A673 (cell line): ENCODE measurements around the gene PARD6G. TPM values are rescaled to one million over a fixed set of nuclear protein-coding genes. Genes with fewer than 3 reads are reported as not detected.
"Not testable (repeated sequence)": the region's sequence is repeated elsewhere in the genome, so short reads cannot be mapped to it uniquely, and the experiment has no call there.

Source experiments
- BruUV-seq: library from RNA; stranded (reverse); fragments of 400-500 nt; replicated peaks from 2 replicates; lab custom pipeline; 2021; lab: Mats Ljungman, UMichigan
- CTCF ChIA-PET: fragments of 300-600 bp; sonication (Branson Sonifier 250); formaldehyde crosslinking; loops from one replicate; lab custom pipeline; 2022; ENCODE audit warnings: antibody characterized with exemption; lab: Charles Lee
- POLR2A ChIA-PET: fragments of 300-600 bp; sonication (Branson Sonifier 250); formaldehyde crosslinking; loops from one replicate; lab custom pipeline; 2022; ENCODE audit warnings: antibody characterized with exemption; ENCODE audit not compliant: low non-redundant PET; lab: Charles Lee
- DNase-seq: peaks from one replicate; pipeline ENCODE4 v3.0.0-alpha.2; 2015; ENCODE audit warnings: low spot score
- H3K27ac ChIP-seq: fragments of 200-600 bp; sonication (generic); 2 replicates; pipeline ENCODE4 v1.5.1; 2016; ENCODE audit warnings: mixed run types, low read depth, mild to moderate bottlenecking, mixed read lengths, antibody characterized with exemption, low read length; ENCODE audit not compliant: poor library complexity, severe bottlenecking
- H3K27me3 ChIP-seq: fragments of 200-600 bp; sonication (generic); replicated peaks from 2 replicates; pipeline ENCODE4 v1.6.1; 2017; ENCODE audit warnings: mixed run types, low read depth, mild to moderate bottlenecking, mixed read lengths, antibody characterized with exemption, low read length; ENCODE audit not compliant: insufficient read depth, poor library complexity
- H3K36me3 ChIP-seq: fragments of 200-600 bp; sonication (generic); 2 replicates; pipeline ENCODE4 v1.6.1; 2016; ENCODE audit warnings: mixed run types, mild to moderate bottlenecking, mixed read lengths, antibody characterized with exemption, low read length; ENCODE audit not compliant: insufficient read depth, poor library complexity, severe bottlenecking
- H3K4me1 ChIP-seq: fragments of 200-600 bp; sonication (generic); 2 replicates; pipeline ENCODE4 v1.6.1; 2017; ENCODE audit warnings: mixed run types, mild to moderate bottlenecking, mixed read lengths, antibody characterized with exemption, low read length; ENCODE audit not compliant: insufficient read depth, poor library complexity, severe bottlenecking
- H3K4me3 ChIP-seq: fragments of 200-600 bp; sonication (generic); 2 replicates; pipeline ENCODE4 v1.5.1; 2016; ENCODE audit warnings: low read depth, mixed run types, mild to moderate bottlenecking, mixed read lengths, low read length; ENCODE audit not compliant: poor library complexity, severe bottlenecking
- H3K9me3 ChIP-seq: fragments of 200-600 bp; sonication (generic); 2 replicates; pipeline ENCODE4 v1.6.1; 2016; ENCODE audit warnings: mixed run types, low read depth, mild to moderate bottlenecking, mixed read lengths, antibody characterized with exemption, low read length; ENCODE audit not compliant: poor library complexity, severe bottlenecking
- EZH2 ChIP-seq: fragments of 200-600 bp; sonication (generic); IDR thresholded peaks from 2 replicates; pipeline ENCODE4 v1.6.1; 2017; ENCODE audit warnings: borderline replicate concordance, low read depth, mild to moderate bottlenecking, mixed read lengths, antibody characterized with exemption, low read length; ENCODE audit not compliant: poor library complexity, severe bottlenecking
- intact Hi-C: fragments of 100-400 bp; cut with micrococcal nuclease; formaldehyde crosslinking; loops from one replicate; pipeline ENCODE4 v1.10.0; 2022; ENCODE audit not compliant: unreplicated experiment
- total RNA-seq: library from RNA; stranded (reverse); gene quantifications from 2 replicates; pipeline ENCODE4 v1.2.3, GENCODE V29; 2021
- TF ChIP-seq, protein P1 (sequence below): fragments of 300-800, 200-600 bp; sonication (generic); conservative IDR thresholded peaks from 2 replicates; pipeline ENCODE4 v1.5.1; 2017; ENCODE audit warnings: low read depth, mild to moderate bottlenecking, antibody characterized with exemption, low read length, moderate library complexity, mixed read lengths

The PARD6G gene
- total RNA-seq, 1 experiment from 2014 or later, result 7.9 TPM

GRCh38 chr18:80239830-80240229 lies 7.5 kb downstream of the PARD6G start:
- Histone ChIP-seq H3K36me3 (no peaks in the 10 kb centered on the region), H3K4me3 (no peak overlapping the region), H3K4me1 (no peaks in the 10 kb centered on the region), H3K27me3 (no peaks in the 10 kb centered on the region), H3K9me3 (no peaks in the 10 kb centered on the region), H3K27ac (no peak overlapping the region)
- TF ChIP-seq EZH2, result no peak
- TF ChIP-seq, protein P1, sequence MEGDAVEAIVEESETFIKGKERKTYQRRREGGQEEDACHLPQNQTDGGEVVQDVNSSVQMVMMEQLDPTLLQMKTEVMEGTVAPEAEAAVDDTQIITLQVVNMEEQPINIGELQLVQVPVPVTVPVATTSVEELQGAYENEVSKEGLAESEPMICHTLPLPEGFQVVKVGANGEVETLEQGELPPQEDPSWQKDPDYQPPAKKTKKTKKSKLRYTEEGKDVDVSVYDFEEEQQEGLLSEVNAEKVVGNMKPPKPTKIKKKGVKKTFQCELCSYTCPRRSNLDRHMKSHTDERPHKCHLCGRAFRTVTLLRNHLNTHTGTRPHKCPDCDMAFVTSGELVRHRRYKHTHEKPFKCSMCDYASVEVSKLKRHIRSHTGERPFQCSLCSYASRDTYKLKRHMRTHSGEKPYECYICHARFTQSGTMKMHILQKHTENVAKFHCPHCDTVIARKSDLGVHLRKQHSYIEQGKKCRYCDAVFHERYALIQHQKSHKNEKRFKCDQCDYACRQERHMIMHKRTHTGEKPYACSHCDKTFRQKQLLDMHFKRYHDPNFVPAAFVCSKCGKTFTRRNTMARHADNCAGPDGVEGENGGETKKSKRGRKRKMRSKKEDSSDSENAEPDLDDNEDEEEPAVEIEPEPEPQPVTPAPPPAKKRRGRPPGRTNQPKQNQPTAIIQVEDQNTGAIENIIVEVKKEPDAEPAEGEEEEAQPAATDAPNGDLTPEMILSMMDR, result no peak
- POLR2A ChIA-PET, result no interaction called here
- CTCF ChIA-PET, result no interaction called here
- DNase-seq, result no peak
- intact Hi-C loops, result no loop called here
- no TSS peak for BruUV-seq

- no peak overlapping the region for H3K27ac ChIP-seq
- H3K4me1 ChIP-seq, result no peaks in the 10 kb centered on the region
- H3K27me3 ChIP-seq, result no peaks in the 10 kb centered on the region
- BruUV-seq, result no TSS peak
- no peaks in the 10 kb centered on the region for H3K9me3 ChIP-seq
- ChIA-PET POLR2A (no interaction called here), CTCF (no interaction called here)
- intact Hi-C loops, result no loop called here
- no peak for TF ChIP-seq EZH2
- TF ChIP-seq, protein P1, result no peak
- no peaks in the 10 kb centered on the region for H3K36me3 ChIP-seq
- no peak overlapping the region for H3K4me3 ChIP-seq
- DNase-seq, result no peak
Measured at GRCh38 chr18:80238651-80239260, 8.6 kb downstream of the PARD6G start.

DNA sequence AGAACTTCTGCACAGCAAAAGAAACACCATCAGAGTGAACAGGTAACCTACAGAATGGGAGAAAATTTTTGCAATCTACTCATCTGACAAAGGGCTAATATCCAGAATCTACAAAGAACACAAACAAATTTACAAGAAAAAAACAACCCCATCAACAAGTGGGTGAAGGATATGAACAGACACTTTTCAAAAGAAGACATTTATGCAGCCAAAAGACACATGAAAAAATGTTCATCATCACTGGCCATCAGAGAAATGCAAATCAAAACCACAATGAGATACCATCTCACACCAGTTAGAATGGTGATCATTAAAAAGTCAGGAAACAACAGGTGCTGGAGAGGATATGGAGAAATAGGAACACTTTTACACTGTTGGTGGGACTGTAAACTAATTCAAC lies 9.8 kb downstream of the PARD6G start:
- H3K9me3 ChIP-seq, H3K36me3 ChIP-seq, POLR2A ChIA-PET, intact Hi-C loops, CTCF ChIA-PET, H3K4me1 ChIP-seq, DNase-seq, BruUV-seq, H3K27me3 ChIP-seq, H3K27ac ChIP-seq, H3K4me3 ChIP-seq: not testable (repeated sequence)

- no peak for TF ChIP-seq EZH2
- TF ChIP-seq, protein P1, result no peak
- CTCF ChIA-PET, result no interaction called here
- H3K36me3 ChIP-seq, result no peaks in the 10 kb centered on the region
- POLR2A ChIA-PET, result no interaction called here
- H3K27me3 ChIP-seq, result no peaks in the 10 kb centered on the region
- no peak overlapping the region for H3K27ac ChIP-seq
- no peak overlapping the region for H3K4me3 ChIP-seq
- DNase-seq, result no peak
- no peaks in the 10 kb centered on the region for H3K9me3 ChIP-seq
- intact Hi-C loops, result no loop called here
- BruUV-seq, result no TSS peak
- no peaks in the 10 kb centered on the region for H3K4me1 ChIP-seq
Measured at GRCh38 chr18:80234398-80234797, 12.9 kb downstream of the PARD6G start.
